Activated CD4-positive, alpha-beta T cell treated with anti-CD3 and anti-CD28 coated beads, Interleukin-2, Interleukin-4, amounts not matched to agents 100 ng/mL and 50 ng/mL, durations not matched to agents 16 hours and 8 hours (primary cell): ENCODE data around the gene COL5A1.
"Not testable (repeated sequence)": the region's sequence is repeated elsewhere in the genome, so short reads cannot be mapped to it uniquely, and the experiment has no call there.

Experiments used
- DNase-seq: peaks from one replicate; pipeline ENCODE4 v3.0.0-alpha.2; 2020; ENCODE audit warnings: low spot score

COL5A1 gene

DNA sequence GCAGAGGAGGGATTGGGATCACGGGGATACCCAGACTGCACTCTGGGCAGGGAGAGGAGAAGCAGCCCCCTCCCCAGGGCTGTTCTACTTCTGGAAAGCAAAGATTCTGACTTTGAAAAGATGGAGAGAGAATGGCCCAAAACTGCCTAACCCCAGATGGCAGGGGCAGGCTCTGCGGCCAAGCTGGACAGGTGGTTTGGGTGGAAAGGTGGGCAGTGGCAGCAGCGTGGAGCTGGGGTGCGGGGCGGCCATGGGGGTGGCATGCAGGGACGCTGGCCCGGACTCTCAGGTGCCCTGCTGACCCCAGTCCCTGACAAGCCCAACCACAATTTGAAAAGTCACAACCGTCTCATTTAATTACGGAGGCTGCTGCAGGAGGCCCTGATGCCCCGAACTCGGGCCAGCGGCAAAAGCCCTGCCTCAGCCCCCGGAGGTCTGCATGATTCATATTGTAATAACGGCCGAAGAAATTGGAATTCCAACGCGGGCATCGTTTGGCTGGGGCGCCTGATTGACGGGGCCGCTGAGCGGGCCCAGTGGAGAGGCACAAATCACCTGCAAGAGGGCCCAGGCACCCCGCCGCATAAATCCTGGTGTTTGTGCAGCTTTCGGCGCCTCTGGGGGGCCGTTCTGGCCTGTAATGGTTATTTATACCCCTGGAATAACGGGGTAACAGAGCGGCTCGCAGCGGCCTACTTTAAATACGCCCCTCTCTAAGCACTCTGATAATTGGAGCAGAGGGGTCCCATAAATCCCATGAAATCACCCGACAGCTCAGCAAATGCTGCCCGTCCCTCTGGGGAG, 197.2 kb downstream of the COL5A1 start:
- no peak for DNase-seq

- no peak for DNase-seq
These were observed 198.0 kb downstream of the COL5A1 start for GRCh38 chr9:134839455-134840125.

- no peak for DNase-seq
These were observed 198.9 kb downstream of the COL5A1 start for GRCh38 chr9:134840511-134840910.

- no peak for DNase-seq
These were observed 199.7 kb downstream of the COL5A1 start for GRCh38 chr9:134841180-134841904.

- no peak for DNase-seq
These were observed 200.7 kb downstream of the COL5A1 start for GRCh38 chr9:134842321-134842720.

DNA sequence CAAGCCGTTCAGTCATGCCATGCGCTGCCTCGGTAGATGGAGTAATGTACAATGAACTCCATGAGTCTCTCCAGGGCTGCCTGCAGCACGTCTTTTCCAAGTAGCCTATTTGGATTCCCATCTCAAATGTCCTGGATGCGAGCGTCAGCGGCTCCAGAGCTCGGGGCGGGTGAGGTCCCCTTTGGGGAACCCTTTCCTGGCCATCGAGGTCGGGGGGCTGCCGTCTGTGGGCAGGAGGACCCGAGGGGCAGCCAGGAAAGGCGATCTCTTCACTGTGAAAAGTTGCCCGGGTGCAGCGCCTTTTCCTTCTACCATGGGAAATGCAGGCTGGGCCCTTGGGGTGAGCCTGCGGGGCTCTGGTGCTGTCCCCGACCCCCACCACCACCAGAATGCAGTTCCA, 202.1 kb downstream of the COL5A1 start:
- no peak for DNase-seq

GRCh38 chr9:134844821-134845220, 203.2 kb downstream of the COL5A1 start:
- DNase-seq: no peak

DNA sequence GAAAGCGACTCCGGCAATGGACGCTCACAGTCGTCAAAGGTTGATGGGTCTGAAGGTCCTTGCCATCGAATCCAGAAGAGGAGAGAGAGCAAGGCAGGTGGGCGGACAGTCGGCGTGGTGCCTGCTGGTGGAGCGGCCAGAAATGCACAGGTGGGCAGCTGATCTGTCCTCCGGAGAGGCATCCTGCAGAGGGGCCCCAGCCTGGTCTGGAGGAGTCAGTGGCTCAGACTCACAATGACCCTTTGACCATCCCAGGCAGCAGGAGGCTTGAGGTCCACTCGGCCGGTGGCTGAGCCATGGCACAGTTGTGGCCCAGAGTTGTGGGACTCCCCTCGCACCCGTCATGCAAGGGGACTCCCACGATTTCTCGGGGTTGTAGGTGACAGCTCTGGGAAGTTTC, 204.6 kb downstream of the COL5A1 start:
- no peak for DNase-seq

- no peak for DNase-seq
These were observed 205.1 kb downstream of the COL5A1 start for GRCh38 chr9:134846699-134847098.

DNA sequence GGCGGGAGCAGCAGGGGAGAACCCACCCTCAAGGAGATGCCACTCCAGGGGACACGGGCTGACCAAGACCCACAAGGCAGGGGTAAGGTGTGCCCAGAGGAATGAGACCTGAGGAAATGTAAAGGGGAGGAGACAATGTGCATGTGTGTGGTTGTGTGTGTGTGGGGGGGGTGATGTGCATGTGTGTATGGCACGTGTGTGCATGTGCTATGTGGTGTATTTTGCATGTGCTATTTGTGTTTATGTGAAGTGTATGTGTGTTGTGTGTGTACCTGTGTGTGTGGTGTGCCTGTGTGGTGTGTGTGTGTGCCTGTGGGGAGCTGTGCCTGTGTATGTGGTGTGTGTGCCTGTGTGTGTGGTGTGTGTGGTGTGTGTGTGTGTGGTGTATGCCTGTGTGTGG, 205.5 kb downstream of the COL5A1 start:
- DNase-seq: no peak

DNA sequence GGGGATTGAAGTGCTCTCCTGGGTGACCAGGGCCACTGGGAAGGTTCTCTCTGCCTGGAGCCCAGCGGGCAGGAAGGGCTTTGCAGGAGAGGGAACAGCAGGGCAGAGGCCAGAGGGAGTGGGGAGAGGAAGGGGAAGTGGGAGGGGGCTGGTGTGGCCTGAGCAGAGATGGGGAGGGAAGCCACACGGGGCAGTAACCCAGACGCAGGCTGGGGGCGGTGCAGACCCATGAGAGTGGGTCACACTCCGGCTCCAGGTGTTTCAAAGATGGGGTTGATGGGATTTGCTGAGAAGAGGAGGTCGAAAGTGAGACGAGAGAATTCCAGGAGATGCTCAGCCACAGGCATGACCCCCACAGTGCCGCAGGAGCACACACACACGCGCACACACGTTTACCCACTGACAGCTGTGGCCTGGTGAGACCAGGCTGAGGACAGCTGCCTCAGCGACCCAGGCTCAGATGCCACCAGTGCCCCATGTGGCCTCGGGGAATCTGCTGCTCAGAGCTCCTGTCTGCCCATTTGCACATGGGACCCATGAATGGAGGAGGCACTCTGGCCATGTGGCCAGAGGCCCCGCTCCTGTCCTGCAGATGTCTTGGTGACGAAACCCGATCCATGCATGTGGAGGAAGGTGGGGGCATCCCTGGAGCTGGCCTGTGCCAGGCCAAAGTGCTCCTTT, 206.3 kb downstream of the COL5A1 start:
- no peak for DNase-seq

DNA sequence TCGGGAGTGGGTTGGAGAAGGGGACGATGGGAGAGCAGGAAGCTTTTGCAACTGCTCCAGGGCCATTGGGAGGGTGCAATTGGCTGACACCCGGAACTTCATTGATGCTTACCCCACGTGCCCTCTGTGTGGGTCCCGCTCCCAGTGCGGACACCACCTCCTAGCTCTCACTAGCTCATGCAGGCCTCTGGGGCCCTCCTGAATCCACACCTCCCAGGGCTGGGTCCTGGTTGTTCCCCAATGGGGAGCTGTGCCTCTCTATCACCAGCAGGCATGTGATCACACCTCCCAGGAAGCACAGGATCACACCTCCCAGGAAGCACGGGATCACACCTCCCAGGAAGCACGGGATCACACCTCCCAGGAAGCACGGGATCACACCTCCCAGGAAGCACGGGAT, 206.9 kb downstream of the COL5A1 start:
- no peak for DNase-seq

DNA sequence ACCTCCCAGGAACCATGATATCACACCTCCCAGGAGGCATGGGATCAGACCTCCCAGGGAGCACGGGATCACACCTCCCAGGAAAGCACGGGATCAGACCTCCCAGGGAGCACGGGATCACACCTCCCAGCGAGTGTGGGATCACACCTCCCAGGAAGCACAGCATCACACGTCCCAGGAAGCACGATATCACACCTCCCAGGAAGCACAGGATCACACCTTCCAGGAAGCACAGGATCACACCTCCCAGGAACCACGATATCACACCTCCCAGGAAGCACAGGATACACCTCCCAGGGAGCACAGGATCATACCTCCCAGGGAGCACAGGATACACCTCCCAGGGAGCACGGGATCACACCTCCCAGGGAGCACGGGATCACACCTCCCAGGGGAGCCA, 209.0 kb downstream of the COL5A1 start:
- no peak for DNase-seq

DNA sequence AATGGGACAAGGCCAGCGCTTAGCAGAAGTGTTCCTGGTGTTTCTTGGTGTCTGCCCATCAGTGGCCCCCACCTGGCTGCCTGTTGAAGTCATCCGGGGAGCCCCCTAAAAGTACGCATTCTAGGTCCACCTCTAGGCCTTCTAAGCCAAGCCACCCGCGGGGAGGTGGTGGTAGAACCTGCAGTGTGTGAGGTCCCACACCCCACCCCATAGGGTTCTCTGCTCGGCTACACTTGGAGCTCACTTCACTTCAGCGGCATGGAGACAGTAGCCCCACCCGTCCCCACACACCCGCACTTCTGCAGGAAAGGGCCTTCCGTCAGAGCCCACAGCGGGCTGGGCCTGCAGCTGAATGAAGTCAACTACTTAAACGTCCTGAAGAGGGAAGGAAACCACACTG, 209.4 kb downstream of the COL5A1 start:
- no peak for DNase-seq

DNA sequence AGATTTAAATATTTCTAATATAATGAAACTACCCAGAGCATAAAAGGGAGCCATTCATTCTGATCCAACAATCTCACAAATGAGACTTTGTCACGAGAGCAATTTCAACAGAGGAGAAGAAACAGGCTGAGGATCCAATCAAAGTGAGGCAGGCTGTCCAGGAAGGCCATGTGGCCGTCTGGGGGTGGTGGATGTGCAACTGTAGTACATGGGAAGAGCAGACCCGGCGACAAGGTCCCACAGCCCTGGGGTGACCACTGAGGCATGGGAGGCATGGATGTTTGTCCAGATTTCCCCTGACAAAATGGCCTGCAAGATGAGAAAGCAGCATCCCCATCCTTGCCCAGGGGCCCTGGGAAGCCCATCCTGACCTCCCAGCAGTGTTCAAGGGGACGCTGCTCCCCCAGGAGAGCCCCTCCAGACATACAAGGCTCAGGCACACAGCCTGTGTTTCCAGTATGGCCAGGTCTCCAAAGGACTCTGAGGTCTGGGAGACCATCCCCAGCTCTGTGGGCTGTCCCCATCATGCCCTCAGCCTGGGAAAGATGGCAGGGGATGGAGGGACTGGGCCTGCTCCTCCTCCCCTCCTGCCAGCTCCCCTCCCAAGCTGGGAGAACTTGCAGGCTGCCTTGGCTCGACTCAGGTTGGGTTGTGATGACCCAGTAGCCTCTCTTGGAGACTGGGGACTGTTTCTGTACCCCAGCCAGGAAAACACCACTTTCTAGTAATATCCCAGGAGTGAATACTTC, 211.5 kb downstream of the COL5A1 start:
- DNase-seq: no peak

GRCh38 chr9:134853893-134854292, 212.3 kb downstream of the COL5A1 start:
- no peak for DNase-seq

DNA sequence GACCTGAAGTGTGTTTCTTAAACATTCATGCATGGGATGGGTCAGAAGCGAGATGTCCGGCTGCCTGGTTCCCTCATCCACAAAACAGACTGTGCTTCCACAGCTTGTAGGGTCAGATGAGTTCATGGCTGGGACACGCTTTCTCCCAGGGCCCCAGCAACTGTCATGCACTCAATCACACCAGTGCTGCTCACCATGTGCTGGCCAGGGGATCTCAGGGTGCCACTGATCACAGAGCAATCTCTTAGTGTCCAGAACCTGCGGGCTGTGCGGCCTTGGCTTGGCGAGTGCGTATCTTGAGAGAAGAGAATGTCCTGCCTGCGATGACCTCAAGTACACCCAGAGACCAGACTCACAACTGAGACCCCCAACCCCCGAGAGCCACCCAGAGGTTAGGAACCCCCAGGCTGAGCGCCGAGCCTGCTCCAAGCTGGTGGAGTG, 213.0 kb downstream of the COL5A1 start:
- DNase-seq: no peak

DNA sequence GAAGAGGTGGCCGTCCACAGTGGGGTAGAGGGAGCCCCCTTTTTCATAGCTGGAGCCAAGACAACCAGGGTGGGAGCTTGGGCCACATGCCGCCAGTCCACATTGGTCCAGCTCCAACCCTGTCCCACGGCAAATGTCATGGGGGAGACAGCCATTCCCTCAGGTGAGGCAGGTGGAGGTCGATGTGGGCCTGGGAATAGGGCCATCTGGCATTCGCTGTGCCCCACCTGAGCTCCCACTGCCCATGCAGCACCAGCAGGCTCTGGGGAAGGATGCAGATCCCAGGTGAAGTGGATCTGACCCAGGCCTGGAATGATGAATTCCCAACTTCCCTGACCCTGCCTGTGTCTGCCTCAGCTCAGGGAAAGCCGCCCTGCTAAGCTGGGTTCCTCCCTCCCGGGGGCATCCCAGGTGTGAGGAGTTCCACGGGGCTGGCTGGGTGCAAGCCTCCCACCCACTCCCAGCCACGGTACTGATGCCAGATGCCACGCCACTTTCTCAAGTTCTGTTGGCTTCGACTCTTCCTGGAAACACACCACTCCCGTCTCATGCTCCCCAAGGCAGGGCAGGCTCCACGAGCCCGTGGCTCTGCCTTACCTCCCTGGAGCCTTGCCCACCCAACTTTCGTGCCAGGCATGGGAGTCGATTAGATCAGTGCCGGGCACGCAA, 213.8 kb downstream of the COL5A1 start:
- no peak for DNase-seq

DNA sequence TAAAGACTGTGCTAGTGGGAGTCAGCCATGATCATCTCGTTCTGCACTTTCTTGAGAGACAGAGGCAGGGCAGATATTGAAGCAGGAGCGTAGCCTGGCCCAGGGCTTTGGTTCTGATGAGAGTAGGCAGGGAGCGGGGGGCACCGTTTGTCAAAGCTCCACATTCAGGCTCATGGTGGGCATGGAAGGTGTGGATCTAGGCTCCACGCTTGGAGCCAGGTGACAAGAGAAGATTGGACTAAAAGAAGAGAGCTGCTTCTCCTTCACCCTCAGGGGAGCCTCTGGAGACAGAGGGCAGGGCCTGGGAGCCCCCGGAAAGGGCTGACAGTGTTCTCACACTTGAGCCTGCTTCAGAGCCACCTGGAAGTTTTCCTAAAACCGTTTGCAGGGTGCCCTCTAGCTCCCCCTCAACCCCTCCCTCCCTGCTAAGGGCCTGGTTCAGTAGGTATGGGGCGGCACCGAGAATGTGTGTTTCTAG, 214.3 kb downstream of the COL5A1 start:
- DNase-seq: no peak

- not testable (repeated sequence) for DNase-seq
These were observed 215.8 kb downstream of the COL5A1 start for GRCh38 chr9:134857451-134857850.
